Activated CD4-positive, alpha-beta T cell treated with anti-CD3 and anti-CD28 coated beads for 24 hours (primary cell): ENCODE results near the gene TRIM72.
"Not testable (repeated sequence)": the region's sequence is repeated elsewhere in the genome, so short reads cannot be mapped to it uniquely, and the experiment has no call there.

Experiments
- DNase-seq, 2 donors: peaks; one replicate each; pipeline ENCODE4 v3.0.0-alpha.2; 2020; ENCODE audit warnings: low read depth in 2 of 2

TRIM72 gene

DNA sequence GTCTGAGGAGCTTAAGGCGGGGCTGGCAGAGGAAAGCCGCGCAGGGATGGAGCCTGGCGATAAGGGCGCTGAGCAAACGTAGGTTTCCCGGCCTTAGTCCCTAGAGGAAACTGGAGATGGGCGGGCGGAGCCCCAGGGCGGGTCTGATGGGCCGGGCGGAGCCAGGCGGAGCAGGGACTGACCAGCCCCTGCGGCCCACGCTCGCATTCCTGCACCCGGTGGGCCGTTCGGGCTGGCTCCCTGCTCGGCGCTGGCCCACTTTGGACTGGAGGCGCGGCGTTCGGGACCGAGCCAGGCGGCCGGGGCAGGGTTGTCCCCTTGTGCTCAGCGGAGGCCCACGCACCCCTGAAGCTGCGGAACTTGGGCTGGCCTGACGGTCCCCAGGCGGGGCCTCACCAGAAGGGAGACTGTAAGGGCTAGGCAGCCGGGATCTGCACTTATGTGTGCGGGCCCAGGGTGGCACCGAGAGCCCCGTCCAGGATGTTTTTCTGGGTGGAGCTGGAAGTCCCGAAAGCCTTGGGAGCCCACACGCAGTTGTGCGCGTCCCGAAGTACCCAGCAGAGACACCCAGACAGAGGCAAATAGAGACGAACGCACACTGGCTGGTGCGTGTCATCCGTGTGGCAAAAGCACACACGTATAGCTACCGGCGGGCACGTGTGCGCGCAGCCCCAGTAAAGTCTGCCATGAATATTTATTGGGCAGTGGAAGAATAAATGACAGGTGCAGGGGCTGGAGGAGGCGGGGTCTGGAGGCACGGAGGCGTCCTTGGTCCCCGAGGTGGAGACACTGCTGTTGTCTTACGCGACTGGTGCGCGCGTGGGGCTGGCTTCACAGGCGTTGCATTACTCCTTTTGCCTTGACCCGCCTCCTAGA lies 1.6 kb downstream of the TRIM72 start:
- no peak for DNase-seq

DNA sequence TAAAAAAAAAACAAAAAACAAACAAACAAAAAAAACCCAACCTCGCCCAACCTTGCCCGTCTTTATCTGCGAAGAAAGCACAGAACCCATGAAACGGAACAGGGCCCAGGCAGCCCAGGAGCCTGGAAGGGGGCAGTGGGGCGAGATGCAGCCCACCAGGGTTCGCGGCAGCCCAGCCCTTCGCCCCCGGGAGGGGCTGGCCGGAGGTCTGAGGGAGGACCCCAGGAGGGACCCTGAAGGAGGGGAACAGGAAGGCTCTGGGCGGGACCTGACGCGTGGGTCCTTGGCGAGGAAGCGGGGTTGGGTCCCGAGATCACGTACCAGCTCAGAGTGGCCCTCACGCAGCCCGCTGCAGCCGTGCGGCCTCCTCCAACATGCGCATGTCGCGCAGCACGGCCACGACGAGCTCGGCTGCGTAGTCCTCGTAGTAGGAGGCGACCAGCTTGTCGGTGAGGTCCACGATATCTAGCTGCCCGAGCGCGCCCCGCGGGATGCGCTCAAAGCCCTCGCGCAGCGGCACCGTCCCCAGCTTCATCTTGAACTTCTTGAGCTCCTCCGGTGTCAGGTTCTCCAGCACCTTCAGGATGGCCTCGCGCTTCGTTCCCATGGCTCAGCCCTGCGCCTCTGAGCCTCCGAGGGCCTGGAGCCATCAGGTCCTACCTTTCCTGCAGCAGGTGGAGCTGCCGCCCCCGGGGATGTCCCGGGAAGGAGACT lies 2.7 kb downstream of the TRIM72 start, which contains the start of gene PYDC1:
Gene PYDC1, minus strand, starts transcription at position 714 of the 714 bp plus-strand sequence. Its CDS starts 107 bp downstream, at position 607.
- no peak for DNase-seq

DNA sequence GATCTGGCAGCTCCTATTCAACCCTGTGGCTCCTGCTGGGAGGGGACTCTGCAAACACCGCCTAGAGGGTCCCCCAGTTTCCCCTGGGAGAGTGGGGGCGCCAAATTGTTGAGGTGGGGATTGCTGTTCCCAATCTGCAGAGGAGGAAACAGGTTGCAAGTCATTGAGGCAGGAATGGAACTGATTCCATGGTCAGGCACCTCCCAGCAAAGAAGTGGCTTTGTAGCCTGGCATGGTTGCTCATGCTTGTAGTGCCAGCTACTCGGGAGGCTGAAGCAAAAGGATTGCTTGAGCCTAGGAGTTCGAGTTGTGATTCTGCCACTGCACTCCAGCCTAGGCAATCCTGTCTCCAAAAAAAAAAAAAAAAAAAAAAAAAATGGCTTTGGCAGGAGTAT lies 3.2 kb downstream of the TRIM72 start:
- no peak for DNase-seq

DNA sequence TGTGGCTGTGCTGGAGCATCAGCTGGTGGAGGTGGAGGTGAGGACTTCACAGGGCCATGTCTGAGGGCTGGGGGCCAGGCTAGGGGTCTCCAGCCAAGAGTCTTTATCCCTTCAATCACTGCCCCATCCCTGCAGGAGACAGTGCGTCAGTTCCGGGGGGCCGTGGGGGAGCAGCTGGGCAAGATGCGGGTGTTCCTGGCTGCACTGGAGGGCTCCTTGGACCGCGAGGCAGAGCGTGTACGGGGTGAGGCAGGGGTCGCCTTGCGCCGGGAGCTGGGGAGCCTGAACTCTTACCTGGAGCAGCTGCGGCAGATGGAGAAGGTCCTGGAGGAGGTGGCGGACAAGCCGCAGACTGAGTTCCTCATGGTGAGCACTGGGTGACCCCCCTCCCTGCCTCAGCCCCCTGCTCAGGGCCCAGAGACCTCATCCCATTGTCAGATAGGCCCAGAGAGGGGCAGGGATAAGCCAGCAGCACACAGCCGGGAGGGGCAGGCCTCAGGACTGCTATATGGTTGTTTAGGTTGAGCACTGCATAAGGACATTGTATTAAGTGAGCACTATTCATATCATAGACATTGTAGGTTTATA lies 5.3 kb downstream of the TRIM72 start:
- no peak for DNase-seq

DNA sequence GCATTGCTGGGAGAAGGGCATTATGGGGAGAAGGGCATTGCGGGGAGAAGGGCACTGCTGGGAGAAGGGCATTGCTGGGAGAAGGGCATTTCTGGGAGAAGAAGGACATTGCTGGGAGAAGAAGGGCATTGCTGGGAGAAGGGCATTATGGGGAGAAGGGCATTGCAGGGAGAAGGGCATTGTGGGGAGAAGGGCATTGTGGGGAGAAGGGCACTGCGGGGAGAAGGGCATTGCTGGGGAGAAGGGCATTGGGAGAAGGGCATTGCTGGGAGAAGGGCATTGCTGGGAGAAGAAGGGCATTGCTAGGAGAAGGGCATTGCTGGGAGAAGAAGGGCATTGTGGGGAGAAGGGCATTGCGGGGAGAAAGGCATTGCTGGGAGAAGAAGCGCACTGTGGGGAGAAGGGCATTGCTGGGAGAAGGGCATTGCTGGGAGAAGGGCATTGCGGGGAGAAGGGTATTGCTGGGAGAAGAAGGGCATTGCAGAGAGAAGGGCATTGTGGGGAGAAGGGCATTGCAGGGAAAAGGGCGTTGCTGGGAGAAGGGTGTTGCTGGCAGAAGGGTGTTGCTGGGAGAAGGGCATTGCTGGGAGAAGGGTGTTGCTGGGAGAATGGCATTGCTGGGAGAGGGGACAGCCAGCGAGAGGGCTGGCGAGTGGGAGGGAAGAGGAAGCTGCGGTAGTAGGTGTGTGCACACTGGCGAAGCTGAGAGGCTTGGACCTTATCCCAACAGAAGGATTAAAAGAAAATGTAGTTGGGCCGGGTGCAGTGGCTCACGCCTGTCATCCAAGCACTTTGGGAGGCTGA lies 7.6 kb downstream of the TRIM72 start:
- no peak for DNase-seq

DNA sequence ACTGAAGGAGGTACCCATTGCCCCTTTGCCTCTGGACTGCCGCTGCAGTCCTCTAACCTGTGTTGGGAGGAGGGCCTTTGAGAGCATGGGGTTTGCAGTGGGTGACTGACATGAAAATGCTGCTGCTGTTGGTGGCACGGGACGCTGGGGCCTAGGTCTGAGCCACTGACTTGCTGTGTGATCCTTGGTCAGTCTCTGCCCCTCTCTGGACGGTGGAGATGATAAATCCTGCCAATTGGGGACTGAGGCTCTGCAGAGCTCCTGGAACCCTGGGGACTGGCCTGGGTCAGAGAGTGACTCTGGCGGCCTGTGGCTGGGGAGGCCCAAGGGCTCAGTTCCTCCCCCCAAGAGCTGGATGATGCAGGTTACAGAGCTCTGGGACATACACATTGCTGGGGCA lies 9.1 kb downstream of the TRIM72 start:
- DNase-seq = no peak

DNA sequence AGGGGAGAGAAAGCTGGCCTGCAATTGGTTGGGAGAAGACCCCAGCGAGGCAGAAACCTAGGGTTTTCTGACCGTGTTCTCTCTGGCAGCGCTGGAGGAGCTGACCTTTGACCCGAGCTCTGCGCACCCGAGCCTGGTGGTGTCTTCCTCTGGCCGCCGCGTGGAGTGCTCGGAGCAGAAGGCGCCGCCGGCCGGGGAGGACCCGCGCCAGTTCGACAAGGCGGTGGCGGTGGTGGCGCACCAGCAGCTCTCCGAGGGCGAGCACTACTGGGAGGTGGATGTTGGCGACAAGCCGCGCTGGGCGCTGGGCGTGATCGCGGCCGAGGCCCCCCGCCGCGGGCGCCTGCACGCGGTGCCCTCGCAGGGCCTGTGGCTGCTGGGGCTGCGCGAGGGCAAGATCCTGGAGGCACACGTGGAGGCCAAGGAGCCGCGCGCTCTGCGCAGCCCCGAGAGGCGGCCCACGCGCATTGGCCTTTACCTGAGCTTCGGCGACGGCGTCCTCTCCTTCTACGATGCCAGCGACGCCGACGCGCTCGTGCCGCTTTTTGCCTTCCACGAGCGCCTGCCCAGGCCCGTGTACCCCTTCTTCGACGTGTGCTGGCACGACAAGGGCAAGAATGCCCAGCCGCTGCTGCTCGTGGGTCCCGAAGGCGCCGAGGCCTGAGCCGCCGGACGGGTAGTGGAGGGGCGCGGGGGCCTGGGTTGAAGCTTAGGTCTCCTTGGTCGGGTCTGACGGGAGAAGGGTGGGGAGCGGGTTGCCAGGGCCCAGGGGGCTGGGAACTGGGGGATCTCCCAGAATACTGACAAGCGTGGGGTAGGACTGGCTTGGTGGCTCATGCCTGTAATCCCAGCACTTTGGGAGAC lies 10.4 kb downstream of the TRIM72 start:
- DNase-seq = no peak

DNA sequence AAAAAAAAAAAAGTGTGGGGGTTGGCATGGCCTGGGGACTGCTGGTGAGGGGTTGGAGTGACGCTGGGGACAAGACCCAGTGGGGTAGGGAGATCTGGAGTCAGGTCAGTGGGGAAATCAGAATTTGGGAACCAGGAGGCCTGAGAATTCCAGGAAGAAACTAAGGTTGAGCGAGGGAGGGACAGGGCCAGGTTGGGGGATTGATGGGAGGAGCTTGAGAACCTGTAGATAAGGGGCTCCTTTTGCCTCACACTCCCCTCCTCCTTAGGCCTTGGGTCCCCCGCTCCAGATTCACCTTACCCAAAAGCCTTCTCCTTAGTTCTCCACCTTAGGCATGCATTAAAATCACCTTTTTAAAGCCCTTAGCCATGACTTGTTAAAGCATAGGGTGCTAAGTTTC lies 11.3 kb downstream of the TRIM72 start:
- DNase-seq = no peak

DNA sequence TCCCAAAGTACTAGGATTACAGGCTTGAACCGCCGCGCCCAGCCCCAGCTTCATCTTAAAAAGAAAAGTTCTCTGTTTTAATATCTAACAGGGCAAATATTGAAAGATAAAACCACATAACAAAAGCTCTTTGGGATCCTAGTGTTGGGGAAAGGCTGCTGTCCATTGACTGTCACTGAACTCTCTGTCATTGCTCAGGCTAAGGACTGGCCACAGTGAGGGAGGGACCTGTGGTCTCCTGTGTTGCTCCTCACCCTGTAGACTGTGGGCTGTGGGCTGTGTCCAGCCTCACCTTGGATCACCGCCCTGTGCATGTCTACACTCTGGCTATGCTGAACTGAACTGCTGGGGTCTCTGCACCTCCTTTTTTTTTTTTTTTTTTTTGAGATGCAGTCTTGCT lies 14.3 kb downstream of the TRIM72 start:
- no peak for DNase-seq

DNA sequence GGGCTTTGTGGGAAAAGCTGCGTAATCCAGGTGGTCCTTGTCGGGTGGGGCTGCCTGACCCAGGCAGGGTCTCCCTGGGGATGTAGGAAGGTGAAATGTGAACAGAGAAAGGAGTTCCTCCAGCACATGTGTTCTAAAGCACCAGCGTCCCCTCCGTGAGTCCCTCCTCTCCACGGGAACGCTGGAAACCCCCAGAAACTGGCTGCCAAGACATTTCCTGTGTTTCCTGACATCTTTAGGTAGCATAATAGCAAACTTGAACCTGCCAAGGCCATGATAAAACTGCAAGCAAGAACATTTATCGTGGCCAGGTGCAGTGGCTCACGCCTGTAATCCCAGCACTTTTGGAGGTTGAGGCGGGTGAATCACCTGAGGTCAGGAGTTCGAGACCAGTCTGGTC lies 15.6 kb downstream of the TRIM72 start:
- no peak for DNase-seq

DNA sequence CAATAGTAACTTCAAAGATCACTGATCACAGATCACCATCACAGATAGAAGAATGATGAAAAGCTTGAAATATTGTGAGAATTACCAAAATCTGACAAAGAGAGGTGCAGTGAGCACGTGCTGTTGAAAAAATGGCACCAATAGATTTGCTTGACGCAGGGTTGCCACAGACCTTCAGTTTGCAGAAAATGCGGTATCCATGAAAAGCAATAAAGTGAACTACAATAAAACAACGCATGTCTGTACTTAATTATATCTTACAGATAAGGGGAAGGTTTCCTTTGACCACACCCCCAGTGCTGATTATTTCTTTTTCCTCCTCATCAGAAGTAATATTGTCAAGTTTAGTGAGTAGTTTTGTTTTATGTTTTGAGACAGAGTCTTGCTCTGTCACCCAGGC lies 24.1 kb downstream of the TRIM72 start:
- DNase-seq = no peak

DNA sequence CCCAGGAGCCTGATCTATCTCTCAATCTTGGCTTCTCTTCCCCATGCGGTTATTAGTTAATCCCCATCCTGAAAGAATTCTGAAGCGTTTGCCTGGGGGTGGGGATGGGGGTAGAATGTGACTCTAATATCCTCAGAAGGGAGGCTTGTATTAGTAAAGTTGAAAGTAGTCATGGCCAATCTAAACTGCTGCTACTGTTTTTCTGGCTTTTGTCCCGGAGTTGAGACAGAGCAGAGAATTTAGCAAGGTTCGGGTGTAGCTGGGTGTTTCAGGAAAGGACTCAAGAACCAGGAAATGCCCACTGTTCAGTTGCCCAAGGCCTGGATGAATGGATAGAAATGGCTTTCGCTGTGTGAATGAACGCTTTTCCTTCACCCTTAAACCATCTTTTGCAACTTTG lies 28.3 kb downstream of the TRIM72 start:
- no peak for DNase-seq

DNA sequence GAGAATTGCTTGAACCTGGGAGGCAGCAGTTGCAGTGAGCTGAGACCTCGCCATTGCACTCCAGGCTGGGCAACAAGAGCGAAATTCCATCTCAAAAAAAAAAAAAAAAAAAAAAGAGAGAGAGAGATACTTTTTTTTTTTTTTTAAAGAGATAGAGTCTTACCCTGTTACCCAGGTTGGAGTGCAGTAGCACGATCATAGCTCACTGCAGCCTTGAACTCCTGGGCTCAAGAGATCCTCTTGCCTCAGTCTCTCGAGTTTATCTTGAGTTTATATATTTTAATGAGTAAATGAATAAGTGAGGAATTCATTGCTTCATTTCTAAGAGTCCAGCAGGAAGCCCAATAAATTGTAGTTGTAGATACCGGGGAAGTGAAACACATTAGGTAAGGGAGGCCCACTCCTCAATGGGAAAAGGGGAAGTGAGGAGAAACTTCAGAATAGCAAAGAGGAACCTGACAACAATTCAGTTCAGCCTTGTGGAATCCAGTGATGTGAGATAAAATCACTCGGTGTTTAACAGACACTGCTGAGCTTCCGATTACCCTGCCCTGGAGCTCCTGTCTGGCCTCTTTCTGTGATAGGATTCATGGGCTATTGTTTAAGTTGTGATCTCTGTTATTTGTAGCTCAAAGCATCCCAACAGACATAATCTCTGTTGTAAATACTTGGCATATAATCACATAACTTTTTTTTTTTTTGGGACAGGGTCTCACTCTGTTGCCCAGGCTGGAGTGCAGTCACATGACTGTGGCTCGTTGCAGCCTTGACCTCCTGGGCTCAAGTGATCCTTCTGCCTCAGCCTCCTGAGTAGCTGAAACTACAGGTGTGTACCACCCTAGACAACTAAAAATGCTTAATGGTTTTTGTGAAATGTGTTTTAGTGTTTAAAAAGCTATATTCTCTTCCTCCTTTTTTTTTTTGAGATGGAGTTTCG lies 30.1 kb downstream of the TRIM72 start:
- no peak for DNase-seq

DNA sequence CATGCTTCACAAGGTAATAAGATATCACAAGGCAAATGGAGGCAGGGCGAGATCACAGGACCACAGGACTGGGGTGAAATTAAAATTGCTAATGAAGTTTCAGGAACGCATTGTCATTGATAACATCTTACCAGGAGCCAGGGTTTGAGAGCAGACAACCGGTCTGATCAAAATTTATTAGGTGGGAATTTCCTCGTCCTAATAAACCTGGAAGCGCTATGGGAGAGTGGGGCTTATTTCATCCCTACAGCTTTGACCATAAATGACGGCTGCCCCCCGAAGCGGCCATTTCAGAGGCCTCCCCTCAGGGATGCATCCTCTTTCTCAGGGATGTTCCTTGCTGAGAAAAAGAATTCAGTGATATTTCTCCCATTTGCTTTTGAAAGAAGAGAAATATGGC lies 31.7 kb downstream of the TRIM72 start:
- not testable (repeated sequence) for DNase-seq

DNA sequence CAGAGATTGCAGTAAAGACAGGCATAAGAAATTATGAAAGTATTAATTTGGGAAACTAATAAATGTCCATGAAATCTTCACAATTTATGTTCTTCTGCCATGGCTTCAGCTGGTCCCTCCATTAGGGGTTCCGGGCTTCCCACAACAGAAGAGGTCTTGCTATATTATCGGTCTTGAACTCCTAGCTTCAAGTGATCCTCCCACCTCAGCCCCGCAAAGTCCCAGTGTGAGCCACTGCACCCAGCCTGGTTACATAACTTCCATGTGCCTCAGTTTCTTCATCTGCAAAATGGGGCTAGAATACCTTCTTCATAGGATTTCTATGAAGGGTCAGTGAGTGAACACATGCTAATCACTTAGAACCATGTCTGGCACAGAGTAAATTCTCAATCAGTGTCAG lies 32.4 kb downstream of the TRIM72 start:
- DNase-seq = no peak

DNA sequence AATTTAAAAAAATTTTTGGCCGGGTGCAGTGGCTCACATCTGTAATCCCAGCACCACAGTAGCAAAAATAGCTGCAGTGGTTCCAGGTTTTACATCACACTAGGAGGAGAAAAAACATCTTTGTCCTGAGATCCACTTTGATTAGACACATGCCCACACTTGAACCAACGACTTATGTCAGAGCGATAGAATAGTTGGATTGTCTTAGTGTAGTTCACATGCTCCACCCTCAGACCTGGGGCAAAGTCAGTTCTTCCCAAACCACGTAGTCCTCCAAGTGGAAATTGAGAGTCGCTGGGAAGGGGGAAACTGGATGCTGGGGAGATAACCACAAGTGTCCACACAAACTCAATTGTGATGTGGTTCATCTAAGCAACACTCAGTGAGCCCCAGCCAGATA lies 34.4 kb downstream of the TRIM72 start:
- no peak for DNase-seq

DNA sequence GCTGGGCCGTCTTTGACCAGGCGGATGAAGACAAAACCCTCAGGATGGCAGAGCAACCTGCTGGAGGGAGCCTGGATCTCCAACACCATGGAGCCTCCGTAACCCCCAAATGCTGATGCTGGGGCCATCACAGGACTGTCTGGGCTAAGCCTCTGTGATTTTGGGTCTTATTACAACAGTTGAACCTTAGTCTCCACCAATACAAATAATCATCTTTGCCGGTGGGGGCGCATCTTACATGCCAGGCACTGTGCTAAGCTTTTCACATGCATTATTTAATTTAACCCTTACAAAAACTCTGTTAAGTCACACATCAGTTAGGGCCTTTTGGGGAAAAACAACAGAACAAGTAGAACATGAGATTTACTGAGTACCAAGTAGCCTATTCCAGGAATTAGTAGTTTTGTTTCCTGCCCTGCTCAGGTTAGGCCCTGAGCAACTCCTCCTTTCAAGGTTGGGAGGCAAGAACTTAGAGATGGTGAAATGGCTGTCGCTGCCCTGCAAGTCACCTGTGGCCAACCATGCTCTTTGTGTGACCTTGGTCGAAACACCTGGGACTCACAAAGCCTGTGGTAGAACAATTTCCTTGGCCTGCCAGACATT lies 37.0 kb downstream of the TRIM72 start:
- no peak for DNase-seq

DNA sequence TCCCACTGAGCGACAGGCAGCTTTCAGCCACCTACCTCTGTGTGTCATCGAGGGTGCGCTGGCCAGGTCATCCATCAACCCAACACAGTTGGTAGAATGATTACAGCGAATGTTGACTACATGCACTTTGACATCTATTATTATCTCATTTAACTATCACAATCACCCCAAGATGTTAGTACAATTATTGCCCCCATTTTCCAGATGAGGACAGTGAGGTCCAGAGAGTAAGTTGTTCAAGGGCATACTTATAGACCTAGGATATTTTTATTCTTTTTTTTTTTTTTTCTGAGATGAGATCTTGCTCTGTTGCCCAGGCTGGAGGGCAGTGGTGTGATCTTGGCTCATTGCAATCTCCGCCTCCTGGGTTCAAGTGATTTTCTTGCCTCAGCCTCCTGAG lies 37.5 kb downstream of the TRIM72 start:
- no peak for DNase-seq

DNA sequence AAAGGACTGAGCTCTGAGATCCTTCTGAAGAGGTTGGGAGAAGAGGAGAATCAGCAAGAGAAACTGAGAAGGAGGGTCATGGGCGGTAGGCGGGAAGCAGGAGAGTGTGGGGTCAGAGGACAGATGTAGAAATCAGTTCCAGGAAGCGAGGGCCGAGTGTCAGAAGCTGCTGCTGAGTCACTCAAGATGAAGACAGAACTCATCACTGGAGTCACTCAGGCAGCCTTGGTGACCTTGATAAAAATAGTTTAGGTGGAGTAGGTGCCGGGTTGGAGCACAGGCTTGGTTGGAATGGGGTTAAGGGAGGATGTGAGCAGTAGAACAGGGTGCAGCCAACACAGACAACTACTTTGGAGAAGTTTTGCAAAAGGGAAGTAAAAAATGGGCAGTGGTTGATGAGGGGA lies 39.7 kb downstream of the TRIM72 start:
- DNase-seq = peak in 1 of 2 donors; percentile 33
